Activated CD8-positive, alpha-beta memory T cell treated with anti-CD3 and anti-CD28 coated beads for 1 hour (primary cell): ENCODE measurements around the gene WIZ.

Experiments used
- DNase-seq, 2 donors: peaks; one replicate each; pipeline ENCODE4 v3.0.0-alpha.2; 2020; ENCODE audit warnings: low read depth in 1 of 2; ENCODE audit errors: extremely low read depth in 1 of 2

Gene WIZ

GRCh38 chr19:15431396-15432017, 18.2 kb downstream of the WIZ start:
- DNase-seq = no peak

DNA sequence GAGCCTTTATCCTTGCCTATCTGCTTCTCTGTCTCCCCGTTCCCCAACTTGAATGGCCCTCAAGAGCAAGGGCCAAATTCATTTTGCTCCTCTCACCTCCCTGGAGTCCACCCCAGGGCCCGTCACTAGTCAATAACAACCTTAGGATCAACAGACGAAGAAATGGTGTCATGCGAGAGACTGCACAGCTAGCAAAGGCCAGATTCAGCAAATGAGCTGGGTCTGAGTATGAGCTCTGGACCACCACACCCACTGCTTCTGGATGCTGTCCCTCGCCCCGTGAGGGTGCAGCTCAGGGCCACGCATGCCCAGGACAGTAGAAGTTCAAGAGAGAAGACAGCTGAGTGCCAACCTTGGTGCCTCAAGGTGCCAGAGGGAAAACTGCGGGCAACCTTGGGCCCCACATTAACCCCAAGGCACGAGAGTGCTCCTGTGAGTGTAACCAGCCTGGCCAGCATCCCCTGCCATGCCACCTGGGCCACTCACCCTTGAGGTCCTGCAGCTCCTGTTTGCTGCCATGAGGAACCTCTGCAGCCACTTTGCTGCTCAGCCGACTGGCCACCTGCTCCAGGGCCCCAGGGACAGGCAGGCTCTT, 19.1 kb downstream of the WIZ start:
- no peak for DNase-seq

DNA sequence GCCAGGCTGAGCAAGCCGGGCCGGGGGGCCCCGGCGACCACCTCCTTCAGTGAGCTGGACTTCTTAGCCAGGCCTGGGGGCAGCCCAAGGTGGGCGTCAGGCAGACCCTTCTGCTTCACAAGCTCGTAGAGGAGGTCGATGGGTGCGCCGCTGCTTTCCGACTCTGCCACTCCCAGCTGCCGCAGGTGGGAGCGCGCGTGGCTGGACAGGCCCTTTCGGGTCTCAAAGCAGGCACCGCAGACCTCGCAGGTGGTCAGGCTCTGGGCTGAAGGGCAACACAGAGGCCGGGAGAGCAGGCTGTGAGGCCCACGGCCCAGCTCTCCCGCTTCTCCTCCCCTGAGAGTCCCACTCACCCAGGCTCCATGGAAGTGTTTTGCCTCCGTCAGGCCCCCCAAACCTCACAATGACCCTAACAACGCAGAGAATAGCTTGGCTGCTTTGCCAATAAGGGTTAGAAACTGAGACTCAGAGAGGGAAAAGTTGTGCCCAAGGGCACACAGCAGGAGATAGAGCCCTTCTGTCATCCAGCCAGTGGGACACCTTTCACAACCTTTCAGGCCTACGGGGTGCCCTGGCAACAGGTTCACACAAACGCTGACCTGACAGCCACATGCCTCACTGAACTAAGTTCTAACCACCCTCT, 19.8 kb downstream of the WIZ start:
- DNase-seq = no peak

DNA sequence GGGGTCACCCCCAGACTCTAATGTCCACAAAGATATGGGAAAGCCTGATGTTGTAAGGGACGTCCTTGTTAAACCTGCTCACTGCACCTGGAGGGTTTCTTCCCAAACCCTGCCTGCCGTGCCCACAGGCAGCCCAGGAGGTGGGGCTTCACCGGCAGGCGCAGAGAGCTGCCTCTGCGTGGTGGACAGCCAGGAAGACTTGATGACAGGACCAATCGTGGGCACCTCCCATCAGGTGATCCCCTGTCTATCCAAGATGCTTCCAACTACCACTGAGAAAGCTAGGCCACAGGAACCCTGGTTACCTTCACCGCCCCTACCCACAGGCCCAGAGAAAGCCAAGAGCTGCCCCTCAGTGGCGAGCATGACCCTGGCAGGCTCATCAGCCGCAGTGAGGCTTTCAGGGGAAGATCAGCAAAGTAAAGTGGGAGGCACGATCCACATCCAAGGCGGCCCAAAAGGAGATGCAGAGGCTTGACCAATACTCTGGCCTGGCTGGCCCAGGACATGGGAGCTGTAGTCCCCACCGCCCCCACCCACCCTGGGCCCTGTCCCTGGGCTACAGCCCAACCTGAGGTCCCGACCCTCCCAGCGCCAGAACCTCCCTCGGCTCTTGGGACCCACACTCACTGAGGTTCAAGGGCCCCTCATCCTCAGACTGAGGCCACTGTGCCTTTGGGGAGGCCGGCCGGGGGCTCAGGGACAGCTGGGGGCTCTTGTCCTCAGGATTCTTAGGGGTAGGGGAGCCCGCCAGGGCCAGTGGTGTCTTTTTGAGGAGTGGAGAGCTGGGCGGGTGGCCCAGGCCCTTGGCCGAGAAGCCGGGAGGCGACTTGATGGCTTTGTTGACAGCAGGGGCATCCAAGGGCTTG, 20.6 kb downstream of the WIZ start:
- no peak for DNase-seq

DNA sequence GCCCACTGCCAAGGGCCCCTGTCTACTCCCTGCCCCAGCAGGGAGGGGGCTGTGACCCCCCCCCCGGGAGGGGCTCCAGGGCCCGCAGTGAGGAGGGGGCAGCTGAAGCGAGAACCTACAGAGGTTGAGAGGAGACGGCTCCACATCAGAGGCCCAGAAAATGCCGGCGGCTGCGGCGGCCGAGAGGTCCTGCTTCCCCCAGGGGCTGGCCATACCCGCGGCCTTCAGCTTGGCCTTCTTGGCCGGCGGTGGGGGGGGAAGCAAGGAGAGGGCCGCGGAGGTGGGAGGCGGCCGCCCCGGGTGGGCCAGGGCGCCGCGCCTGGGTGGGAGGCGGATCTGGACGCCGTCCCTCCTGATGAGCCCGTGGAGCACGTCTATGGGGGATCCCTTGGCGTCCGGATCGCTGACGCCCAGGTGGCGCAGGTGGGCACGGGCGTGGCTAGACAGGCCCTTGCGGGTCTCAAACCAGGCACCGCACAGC, 21.7 kb downstream of the WIZ start:
- no peak for DNase-seq

DNA sequence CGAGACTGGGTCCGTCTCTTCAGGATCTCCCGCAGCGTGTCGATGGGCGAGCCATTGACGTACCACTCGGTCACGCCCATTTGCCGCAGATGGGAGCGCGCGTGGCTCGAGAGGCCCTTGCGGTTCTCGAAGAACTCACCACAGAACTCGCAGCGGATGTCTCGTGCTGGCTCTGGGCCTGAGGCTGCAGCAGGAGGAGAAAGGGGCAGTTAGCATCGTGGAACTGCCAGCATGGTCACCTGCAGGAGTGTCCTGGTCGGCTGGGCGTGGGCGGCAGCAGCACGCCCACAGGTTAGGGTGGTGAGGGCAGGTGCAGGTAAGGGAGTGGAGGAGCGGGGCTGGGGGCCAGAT, 22.4 kb downstream of the WIZ start:
- no peak for DNase-seq

GRCh38 chr19:15426485-15427349, 23.0 kb downstream of the WIZ start:
- DNase-seq = no peak

- no peak for DNase-seq
These were observed 24.3 kb downstream of the WIZ start for GRCh38 chr19:15425321-15425950.

GRCh38 chr19:15424692-15425272, 25.0 kb downstream of the WIZ start:
- DNase-seq = no peak

- no peak for DNase-seq
These were observed 25.6 kb downstream of the WIZ start for GRCh38 chr19:15424121-15424520.

DNA sequence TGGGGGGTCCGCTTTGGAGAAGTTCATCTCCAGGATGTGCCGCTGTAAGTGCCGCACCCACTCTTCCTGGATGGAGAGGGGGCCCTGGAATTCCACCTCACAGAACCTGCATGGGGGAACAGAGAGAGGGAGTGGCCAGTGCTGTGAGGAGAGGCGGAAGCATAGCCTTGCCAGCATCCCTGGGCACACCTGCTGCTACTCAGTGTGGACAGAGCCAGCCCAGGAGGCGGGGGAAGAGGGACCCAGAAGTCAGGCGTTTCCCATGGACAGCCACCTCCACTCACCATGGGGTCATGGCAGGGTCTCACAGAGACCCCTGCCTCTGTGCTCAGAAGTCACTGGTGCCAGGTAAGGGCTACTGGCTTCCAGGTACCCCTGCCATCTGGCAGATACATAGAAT, 26.6 kb downstream of the WIZ start:
- DNase-seq = no peak

- no peak for DNase-seq
These were observed 27.3 kb downstream of the WIZ start for GRCh38 chr19:15422296-15423075.

GRCh38 chr19:15421721-15422260, 28.0 kb downstream of the WIZ start:
- DNase-seq = no peak

- DNase-seq = no peak
These were observed 28.5 kb downstream of the WIZ start for GRCh38 chr19:15421136-15421695.

GRCh38 chr19:15419413-15420025, 30.2 kb downstream of the WIZ start:
- DNase-seq = no peak

DNA sequence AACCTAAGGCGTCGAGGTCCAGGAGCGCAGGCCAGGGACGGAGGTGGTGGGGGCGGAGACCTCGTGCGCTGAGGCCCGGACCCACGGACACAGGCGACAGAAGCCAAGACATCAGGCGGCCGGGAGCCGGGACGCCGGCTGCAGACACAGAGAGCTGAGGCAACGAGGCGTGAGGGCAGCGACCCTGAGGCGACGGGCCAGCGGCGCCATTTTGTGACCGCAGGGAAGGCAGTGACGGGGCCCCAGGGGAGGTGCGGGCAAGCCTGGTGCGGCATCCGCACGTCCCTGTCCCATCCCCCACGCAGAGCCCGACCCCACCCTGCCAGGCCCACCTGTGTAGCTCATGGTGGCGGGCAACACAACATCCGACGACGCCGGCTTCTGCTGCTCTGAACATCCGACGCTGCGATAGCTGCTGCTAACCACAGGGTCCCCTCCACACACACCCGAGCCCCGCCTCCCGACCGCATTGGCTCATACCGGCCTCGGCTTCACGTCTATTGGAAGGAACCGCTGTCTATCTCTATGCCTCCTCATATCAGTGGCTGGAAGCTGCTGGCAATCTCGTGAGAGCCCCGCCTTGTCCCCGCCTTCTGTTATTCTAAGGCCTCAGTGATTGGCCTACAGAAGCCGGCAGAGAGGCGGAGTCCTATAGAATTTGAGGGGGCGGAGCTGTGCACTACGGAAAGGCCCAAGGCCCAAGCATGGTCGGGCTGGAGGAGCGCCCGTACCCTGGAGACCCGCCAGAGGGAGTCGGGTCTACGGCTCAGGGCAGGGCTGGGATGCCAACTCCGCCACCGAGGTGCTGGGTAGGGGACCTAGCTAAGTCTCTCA, 31.0 kb downstream of the WIZ start, which contains the start of gene AKAP8L:
Gene AKAP8L, minus strand, starts transcription at position 410 of the 834 bp plus-strand sequence. Its CDS starts 65 bp downstream, at position 345.
- peak; percentile 92 to 98 for DNase-seq

DNA sequence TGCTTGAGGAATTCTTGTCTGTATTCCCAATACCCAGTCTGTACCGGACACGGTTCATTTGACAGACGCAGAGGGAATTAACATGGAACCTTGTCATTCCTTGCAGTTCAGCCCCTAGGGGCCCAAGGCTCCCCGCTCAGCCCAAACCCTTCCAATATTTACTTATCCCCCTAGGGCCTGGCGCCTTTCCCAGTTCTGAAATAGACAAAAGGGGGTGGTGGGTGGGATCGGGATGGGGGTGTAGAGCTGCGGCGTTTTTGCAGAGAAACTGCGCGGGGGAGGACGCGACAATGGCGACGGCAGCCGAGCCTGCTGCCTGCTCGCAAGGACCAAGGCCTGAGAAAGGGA, 31.6 kb downstream of the WIZ start:
- no peak for DNase-seq
